ENCODE results near the gene C1QTNF6. TPM values are rescaled to one million over a fixed set of nuclear protein-coding genes. Genes with fewer than 3 reads are reported as not detected.

The C1QTNF6 gene
- total RNA-seq, 1 experiment from 2014 or later: 25.0 TPM

- H3K27me3 ChIP-seq (ENCODE audit: control insufficient read depth, insufficient read depth, low read length): no peaks in the 10 kb centered on the region
- ChIA-PET POLR2A (no interaction called here), CTCF (no interaction called here)
- no TSS peak for BruUV-seq (replicated peaks)
- no peaks in the 10 kb centered on the region for H3K36me3 ChIP-seq (ENCODE audit: control insufficient read depth, insufficient read depth, low read length)
- no peaks in the 10 kb centered on the region for H3K9me3 ChIP-seq (ENCODE audit: control insufficient read depth, insufficient read depth, low read depth, low read length)
- DNase-seq (ENCODE audit: low read depth, low spot score) (no peak), ATAC-seq (no peak)
- in situ Hi-C loops (cut with HindIII; ENCODE audit: low pct_unique_long_range_greater_than_20kb, low sequenced_read_pairs): no loop called here
- H3K4me3 ChIP-seq (ENCODE audit: low read depth in 2 of 2, low read length in 2 of 2): no peak overlapping the region
- TF ChIP-seq CTCF (IDR thresholded peaks at IDR 0.05) (no peak), POLR2AphosphoS5 (IDR thresholded peaks at IDR 0.05; ENCODE audit: low read depth, low read length) (no peak), TCF7L2 (IDR thresholded peaks at IDR 0.05; ENCODE audit: low read depth, low read length) (no peak), REST (IDR thresholded peaks at IDR 0.05; ENCODE audit: insufficient read depth in 1 of 2, low read depth in 2 of 2, low read length in 1 of 2) (no peak), SIN3A (IDR thresholded peaks at IDR 0.05; ENCODE audit: borderline replicate concordance, insufficient read depth, low read depth, low read length) (no peak)
- H3K27ac ChIP-seq (ENCODE audit: low read length): no peak overlapping the region
- intact Hi-C loops (cut with micrococcal nuclease; ENCODE audit: unreplicated experiment): no loop called here
- H3K4me1 ChIP-seq (ENCODE audit: control insufficient read depth, insufficient read depth, low read length): peaks cover 3% of the 10 kb centered on the region; the same call in 1 of the 2 replicates
Observed at GRCh38 chr22:37153901-37154300, 34.1 kb downstream of the C1QTNF6 start.

GRCh38 chr22:37151401-37151800 is 36.6 kb downstream of the C1QTNF6 start:
- Histone ChIP-seq H3K4me1 (ENCODE audit: control insufficient read depth, insufficient read depth, low read length) (peaks cover 3% of the 10 kb centered on the region; the same call in 1 of the 2 replicates), H3K9me3 (ENCODE audit: control insufficient read depth, insufficient read depth, low read depth, low read length) (no peaks in the 10 kb centered on the region), H3K36me3 (ENCODE audit: control insufficient read depth, insufficient read depth, low read length) (no peaks in the 10 kb centered on the region), H3K4me3 (ENCODE audit: low read depth in 2 of 2, low read length in 2 of 2) (no peak overlapping the region), H3K27me3 (ENCODE audit: control insufficient read depth, insufficient read depth, low read length) (no peaks in the 10 kb centered on the region), H3K27ac (ENCODE audit: low read length) (no peak overlapping the region)
- in situ Hi-C loops (cut with HindIII; ENCODE audit: low pct_unique_long_range_greater_than_20kb, low sequenced_read_pairs) (no loop called here), intact Hi-C loops (cut with micrococcal nuclease; ENCODE audit: unreplicated experiment) (no loop called here)
- ATAC-seq (no peak), DNase-seq (ENCODE audit: low read depth, low spot score) (no peak)
- TF ChIP-seq CTCF (IDR thresholded peaks at IDR 0.05): no peak
- no peak for TF ChIP-seq SIN3A (IDR thresholded peaks at IDR 0.05; ENCODE audit: borderline replicate concordance, insufficient read depth, low read depth, low read length)
- TF ChIP-seq TCF7L2 (IDR thresholded peaks at IDR 0.05; ENCODE audit: low read depth, low read length): no peak
- TF ChIP-seq REST (IDR thresholded peaks at IDR 0.05; ENCODE audit: insufficient read depth in 1 of 2, low read depth in 2 of 2, low read length in 1 of 2): no peak
- no peak for TF ChIP-seq POLR2AphosphoS5 (IDR thresholded peaks at IDR 0.05; ENCODE audit: low read depth, low read length)
- CTCF ChIA-PET: no interaction called here
- no TSS peak for BruUV-seq (replicated peaks)
- POLR2A ChIA-PET: no interaction called here

All from Panc1 (cell line).